Retinal pigment epithelial cell (primary cell): ENCODE measurements around the gene KLF7.
A peak's percentile ranks its signal among the peaks of the same experiment; 100 is the strongest.

ENCODE experiments used
- DNase-seq: peaks from one replicate; pipeline ENCODE4 v3.0.0-alpha.2; 2010; ENCODE audit warnings: low read depth
- H3K4me3 ChIP-seq: 2 replicates; pipeline ENCODE4 v1.5.1; 2011; ENCODE audit warnings: mild to moderate bottlenecking, low read length, control low read depth, moderate library complexity
- TF ChIP-seq, protein P1 (sequence below): conservative IDR thresholded peaks from 2 replicates; pipeline ENCODE4 v1.5.1; 2011; ENCODE audit warnings: low read depth, low read length, control low read depth, inconsistent platforms

The KLF7 gene

GRCh38 chr2:207162316-207162715, 3.4 kb downstream of the KLF7 start:
- H3K4me3 ChIP-seq: peak overlapping the region; percentile 3
- no peak for DNase-seq
- TF ChIP-seq, protein P1, sequence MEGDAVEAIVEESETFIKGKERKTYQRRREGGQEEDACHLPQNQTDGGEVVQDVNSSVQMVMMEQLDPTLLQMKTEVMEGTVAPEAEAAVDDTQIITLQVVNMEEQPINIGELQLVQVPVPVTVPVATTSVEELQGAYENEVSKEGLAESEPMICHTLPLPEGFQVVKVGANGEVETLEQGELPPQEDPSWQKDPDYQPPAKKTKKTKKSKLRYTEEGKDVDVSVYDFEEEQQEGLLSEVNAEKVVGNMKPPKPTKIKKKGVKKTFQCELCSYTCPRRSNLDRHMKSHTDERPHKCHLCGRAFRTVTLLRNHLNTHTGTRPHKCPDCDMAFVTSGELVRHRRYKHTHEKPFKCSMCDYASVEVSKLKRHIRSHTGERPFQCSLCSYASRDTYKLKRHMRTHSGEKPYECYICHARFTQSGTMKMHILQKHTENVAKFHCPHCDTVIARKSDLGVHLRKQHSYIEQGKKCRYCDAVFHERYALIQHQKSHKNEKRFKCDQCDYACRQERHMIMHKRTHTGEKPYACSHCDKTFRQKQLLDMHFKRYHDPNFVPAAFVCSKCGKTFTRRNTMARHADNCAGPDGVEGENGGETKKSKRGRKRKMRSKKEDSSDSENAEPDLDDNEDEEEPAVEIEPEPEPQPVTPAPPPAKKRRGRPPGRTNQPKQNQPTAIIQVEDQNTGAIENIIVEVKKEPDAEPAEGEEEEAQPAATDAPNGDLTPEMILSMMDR: no peak

DNA sequence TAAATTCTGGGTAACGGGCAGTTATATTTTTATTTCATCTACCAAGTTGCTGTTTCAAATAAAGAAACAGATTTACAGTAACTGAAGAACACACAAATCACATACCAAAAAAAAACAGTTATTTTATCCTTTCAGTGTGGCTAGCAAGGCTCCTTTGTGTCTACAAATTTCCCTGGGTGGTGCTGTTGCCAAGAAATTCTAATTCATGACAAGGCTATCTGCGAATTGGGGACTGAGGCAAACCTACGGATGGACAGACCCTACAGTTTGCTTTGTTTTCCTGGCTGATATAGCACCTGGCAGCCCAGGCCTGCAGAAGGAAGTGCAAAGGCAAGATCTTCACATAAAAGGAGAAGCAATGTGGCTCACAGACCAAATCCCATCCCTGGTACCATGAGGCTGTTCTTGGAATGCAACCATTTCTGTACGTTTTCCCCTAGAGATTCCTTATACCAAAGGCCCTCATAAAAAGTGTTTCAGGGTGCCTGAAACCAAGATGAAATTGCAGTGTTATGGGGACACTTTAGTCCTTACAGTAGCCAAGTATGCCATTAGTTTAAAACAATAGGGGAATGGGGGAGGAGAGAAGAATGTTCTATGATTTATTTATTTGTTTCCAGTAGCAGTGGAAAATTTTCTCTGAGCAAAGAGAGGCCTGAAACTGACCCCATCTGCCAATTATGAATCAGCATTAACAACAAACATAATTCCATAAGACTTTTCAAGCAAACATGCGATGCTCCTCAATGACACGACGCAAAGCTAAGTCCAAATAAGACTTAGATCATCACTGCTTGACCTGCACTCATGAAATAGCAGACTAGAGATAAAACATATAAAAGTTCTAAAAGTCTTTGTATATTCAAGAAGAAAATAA, 4.3 kb downstream of the KLF7 start:
- no peak for DNase-seq
- TF ChIP-seq, protein P1: no peak
- no peak overlapping the region for H3K4me3 ChIP-seq

DNA sequence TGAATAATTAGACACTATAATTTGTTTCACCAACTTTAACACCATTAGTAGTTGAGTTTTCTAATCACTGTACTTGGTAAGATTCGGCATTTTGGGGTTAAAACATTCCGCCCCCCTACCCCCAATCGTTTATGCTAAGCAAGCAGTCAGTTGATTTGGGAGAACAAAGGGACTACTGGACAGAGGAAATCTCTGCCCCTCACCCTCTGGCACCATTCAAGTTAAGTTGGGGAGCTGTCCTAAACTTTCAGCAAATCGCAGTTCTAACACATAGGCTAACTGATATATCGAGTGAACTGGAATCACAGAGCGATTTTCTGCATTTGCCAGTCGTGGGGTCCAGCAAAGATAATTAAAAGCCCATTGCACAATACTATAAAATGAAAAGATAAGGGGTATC, 5.6 kb downstream of the KLF7 start:
- no peak for DNase-seq
- TF ChIP-seq, protein P1: no peak
- no peak overlapping the region for H3K4me3 ChIP-seq

- TF ChIP-seq, protein P1: no peak
- DNase-seq: no peak
- no peak overlapping the region for H3K4me3 ChIP-seq
Observed at GRCh38 chr2:207159002-207159401, 6.7 kb downstream of the KLF7 start.

DNA sequence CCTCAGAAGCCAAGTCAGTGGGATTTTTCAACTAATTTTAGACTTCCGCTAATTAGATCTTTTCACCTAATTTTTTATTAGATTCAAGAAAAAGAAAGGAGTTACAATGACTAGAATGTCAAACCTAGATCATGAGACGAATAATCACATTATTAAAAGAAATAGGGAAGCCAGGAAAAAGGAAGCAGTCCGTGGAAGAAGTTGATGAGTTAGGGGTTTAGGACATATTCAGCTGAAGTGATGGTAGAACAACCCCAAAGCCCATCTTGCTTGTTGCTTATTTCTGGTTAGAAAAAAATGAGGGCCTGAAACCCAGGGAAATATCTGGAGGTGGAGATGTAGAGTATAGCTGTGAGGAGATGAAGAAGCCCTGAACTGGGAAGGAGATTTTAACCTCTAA, 8.0 kb downstream of the KLF7 start:
- H3K4me3 ChIP-seq: no peak overlapping the region
- DNase-seq: no peak
- TF ChIP-seq, protein P1: no peak

- H3K4me3 ChIP-seq: no peak overlapping the region
- TF ChIP-seq, protein P1: no peak
- DNase-seq: no peak
Observed at GRCh38 chr2:207157162-207157481, 8.6 kb downstream of the KLF7 start.
